Type B pancreatic cell (in vitro differentiated cells): Measurements from ENCODE around the gene FOXRED2. TPM values are rescaled to one million over a fixed set of nuclear protein-coding genes. Genes with fewer than 3 reads are reported as not detected.

Source experiments
- DNase-seq: peaks from one replicate; pipeline ENCODE4 v3.0.0; 2021; ENCODE audit warnings: mixed read lengths; ENCODE audit not compliant: unreplicated experiment; ENCODE audit errors: extremely low spot score
- H3K27ac Mint-ChIP-seq: 2 replicates; pipeline ENCODE4 v1.8.0; 2021; ENCODE audit warnings: mild to moderate bottlenecking, mixed read lengths
- H3K27me3 Mint-ChIP-seq: 2 replicates; pipeline ENCODE4 v1.8.0; 2021; ENCODE audit warnings: mixed read lengths
- H3K36me3 Mint-ChIP-seq: 2 replicates; pipeline ENCODE4 v1.8.0; 2021; ENCODE audit warnings: mixed read lengths
- H3K4me1 Mint-ChIP-seq: one replicate; pipeline ENCODE4 v1.8.0; 2021; ENCODE audit warnings: mixed read lengths; ENCODE audit not compliant: unreplicated experiment
- H3K4me3 Mint-ChIP-seq: 2 replicates; pipeline ENCODE4 v1.8.0; 2021; ENCODE audit warnings: mild to moderate bottlenecking, mixed read lengths
- H3K9me3 Mint-ChIP-seq: 2 replicates; pipeline ENCODE4 v1.8.0; 2021; ENCODE audit warnings: mixed read lengths
- CTCF ChIP-seq: fragments of 200-600 bp; sonication (generic); conservative IDR thresholded peaks from 2 replicates; pipeline ENCODE4 v1.5.0; 2021; ENCODE audit warnings: antibody characterized with exemption, mild to moderate bottlenecking
- total RNA-seq: library from RNA; stranded (reverse); gene quantifications from 2 replicates; pipeline ENCODE4 v1.2.1, GENCODE V29; 2021; ENCODE audit warnings: low replicate concordance

FOXRED2 gene
- total RNA-seq, 1 donor from 2014 or later: 38.8 TPM

- Mint-ChIP-seq H3K27me3 (no peaks in the 10 kb centered on the region), H3K9me3 (no peaks in the 10 kb centered on the region), H3K27ac (no peak overlapping the region), H3K36me3 (no peaks in the 10 kb centered on the region), H3K4me1 (peaks cover 11% of the 10 kb centered on the region), H3K4me3 (no peak overlapping the region)
- no peak for DNase-seq
- no peak for TF ChIP-seq CTCF
These were observed 59.2 kb downstream of the FOXRED2 start for GRCh38 chr22:36447632-36448031.

- no peak for DNase-seq
- Mint-ChIP-seq H3K4me1 (peaks cover 11% of the 10 kb centered on the region), H3K4me3 (no peak overlapping the region), H3K27me3 (no peaks in the 10 kb centered on the region), H3K9me3 (no peaks in the 10 kb centered on the region), H3K27ac (no peak overlapping the region), H3K36me3 (no peaks in the 10 kb centered on the region)
- no peak for TF ChIP-seq CTCF
These were observed 61.6 kb downstream of the FOXRED2 start for GRCh38 chr22:36445158-36445668.

GRCh38 chr22:36443198-36443770 lies 63.6 kb downstream of the FOXRED2 start:
- no peak for TF ChIP-seq CTCF
- H3K4me3 Mint-ChIP-seq: no peak overlapping the region
- no peak for DNase-seq
- H3K27me3 Mint-ChIP-seq: no peaks in the 10 kb centered on the region
- H3K36me3 Mint-ChIP-seq: no peaks in the 10 kb centered on the region
- no peaks in the 10 kb centered on the region for H3K9me3 Mint-ChIP-seq
- H3K27ac Mint-ChIP-seq: no peak overlapping the region
- H3K4me1 Mint-ChIP-seq: peaks cover 11% of the 10 kb centered on the region

- no peak overlapping the region for H3K27ac Mint-ChIP-seq
- no peak for TF ChIP-seq CTCF
- no peaks in the 10 kb centered on the region for H3K27me3 Mint-ChIP-seq
- H3K4me3 Mint-ChIP-seq: no peak overlapping the region
- DNase-seq: no peak
- H3K4me1 Mint-ChIP-seq: peaks cover 11% of the 10 kb centered on the region
- H3K9me3 Mint-ChIP-seq: no peaks in the 10 kb centered on the region
- no peaks in the 10 kb centered on the region for H3K36me3 Mint-ChIP-seq
These were observed 64.2 kb downstream of the FOXRED2 start for GRCh38 chr22:36442506-36443197.

- DNase-seq: no peak
- no peaks in the 10 kb centered on the region for H3K36me3 Mint-ChIP-seq
- no peaks in the 10 kb centered on the region for H3K27me3 Mint-ChIP-seq
- no peaks in the 10 kb centered on the region for H3K9me3 Mint-ChIP-seq
- peaks cover 18% of the 10 kb centered on the region for H3K4me1 Mint-ChIP-seq
- TF ChIP-seq CTCF: no peak
- no peak overlapping the region for H3K4me3 Mint-ChIP-seq
- no peak overlapping the region for H3K27ac Mint-ChIP-seq
These were observed 66.3 kb downstream of the FOXRED2 start for GRCh38 chr22:36440429-36441002.
